ENCODE results near the gene UFC1.
A peak's percentile ranks its signal among the peaks of the same experiment; 100 is the strongest.
"Not testable (repeated sequence)": the region's sequence is repeated elsewhere in the genome, so short reads cannot be mapped to it uniquely, and the experiment has no call there.

The UFC1 gene

DNA sequence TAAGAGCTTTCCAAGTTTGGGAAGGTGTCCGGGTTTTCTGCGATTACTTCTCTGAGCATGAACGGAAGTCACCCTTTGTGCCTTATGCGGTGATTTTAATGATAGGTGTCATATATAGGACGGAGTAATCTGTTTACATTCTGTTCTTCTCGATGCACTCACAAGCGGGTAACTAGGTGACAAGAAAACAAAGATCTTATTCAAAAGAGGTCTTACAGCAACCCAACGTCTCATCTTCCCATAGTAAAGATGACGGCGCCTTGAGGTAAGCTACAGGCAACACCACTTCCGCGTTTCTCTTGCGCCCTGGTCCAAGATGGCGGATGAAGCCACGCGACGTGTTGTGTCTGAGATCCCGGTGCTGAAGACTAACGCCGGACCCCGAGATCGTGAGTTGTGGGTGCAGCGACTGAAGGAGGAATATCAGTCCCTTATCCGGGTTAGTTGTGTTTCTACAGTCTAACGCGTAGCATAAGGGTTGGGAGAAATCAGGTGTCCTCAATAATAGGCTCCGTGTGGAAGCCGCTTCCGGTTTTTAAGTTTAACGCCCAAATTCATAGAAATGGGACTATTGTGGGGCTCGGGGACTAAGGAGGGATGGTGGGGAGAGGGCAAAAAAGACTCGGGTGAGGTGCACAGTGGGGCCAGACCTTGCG is at the start of gene UFC1:
UFC1 (plus strand) TSS at position 297 of the 656 bp plus-strand sequence; CDS start at position 317, 20 bp downstream.
- DNase-seq (ENCODE audit: low read depth): peak; percentile 81

DNA sequence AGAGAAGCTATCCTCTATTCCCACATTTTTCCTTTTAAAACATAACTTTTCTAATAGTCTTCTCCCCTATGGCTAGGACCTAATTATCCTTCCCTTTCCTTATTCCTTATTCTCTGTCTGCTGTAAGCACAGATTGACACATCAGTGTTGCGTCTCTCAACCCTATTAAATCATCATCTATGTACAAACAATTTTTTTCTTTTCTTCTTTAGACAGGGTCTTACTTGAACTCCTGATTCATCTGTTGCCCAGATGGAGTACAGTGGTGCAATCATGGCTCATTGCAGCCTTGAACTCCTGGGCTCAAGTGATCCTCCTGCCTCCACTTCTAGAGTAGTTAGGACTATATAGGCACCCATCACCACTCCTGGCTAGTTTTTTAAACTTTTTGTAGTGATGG is 47.3 kb upstream of the UFC1 start:
- no peak for DNase-seq (ENCODE audit: low read depth)

GRCh38 chr1:161111117-161111516 is 42.7 kb upstream of the UFC1 start:
- DNase-seq (ENCODE audit: low read depth): no peak

- DNase-seq (ENCODE audit: low read depth): no peak
These were observed 42.3 kb upstream of the UFC1 start for GRCh38 chr1:161111527-161111926.

- DNase-seq (ENCODE audit: low read depth): no peak
These were observed 39.9 kb upstream of the UFC1 start for GRCh38 chr1:161113915-161114314.

DNA sequence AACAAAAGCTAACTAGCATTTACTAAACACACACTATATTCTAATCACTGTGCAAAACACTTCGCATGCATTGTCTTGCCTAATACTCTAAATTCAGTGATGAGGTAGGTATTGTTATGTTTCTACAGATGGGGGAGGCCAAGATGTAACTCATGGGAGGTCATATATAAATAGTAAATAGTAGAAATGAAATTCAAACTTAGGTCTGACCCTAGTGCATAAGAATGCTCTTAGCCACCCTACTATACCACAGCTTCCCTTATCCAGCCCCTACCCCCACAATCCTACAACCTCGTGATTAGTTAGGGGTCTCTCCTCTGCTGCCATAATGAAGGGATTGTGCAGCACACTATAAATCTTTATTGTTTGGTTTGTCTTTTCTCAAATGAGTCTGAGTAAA is 39.2 kb upstream of the UFC1 start:
- DNase-seq (ENCODE audit: low read depth): no peak

DNA sequence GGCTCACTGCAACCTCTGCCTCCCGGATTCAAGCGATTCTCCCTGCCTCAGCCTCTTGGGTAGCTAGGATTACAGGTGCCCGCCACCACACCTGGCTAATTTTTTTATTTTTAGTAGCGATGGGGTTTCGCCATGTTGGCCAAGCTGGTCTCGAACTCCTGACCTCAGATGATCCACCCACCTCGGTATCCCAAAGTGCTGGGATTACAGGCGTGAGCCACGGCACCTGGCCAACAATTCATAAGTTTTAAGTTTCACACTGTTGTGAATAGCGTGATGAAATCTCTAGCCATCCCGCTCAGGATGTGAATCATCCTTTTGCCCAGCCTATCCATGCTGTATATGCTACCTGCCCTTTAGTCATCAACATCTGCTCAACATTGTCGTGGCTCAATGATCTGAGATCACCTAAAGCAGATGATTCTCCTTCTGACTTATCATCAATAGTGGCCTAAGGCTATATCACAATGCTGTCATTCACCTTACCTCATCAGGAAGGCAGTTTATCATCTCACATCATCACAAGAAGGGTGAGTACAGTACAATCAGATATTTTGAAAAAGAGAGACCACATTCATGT is 38.6 kb upstream of the UFC1 start:
- DNase-seq (ENCODE audit: low read depth): no peak

DNA sequence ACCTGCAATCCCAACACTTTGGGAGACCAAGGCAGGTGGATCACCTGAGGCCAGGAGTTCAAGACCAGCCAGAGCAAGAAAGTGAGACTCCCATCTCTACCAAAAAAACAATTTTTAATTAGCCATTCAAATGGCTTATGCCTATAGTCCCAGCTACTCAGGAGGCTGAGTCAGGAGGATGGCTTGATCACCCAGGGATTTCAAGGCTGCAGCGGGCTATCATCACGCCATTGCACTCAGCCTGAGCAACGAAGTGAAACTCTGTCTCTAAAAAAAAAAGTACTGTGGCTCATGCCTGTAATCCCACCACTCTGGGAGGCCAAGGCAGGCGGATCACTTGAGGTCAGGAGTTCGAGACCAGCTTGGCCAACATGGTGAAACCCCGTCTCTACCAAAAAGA is 37.8 kb upstream of the UFC1 start:
- not testable (repeated sequence) for DNase-seq (ENCODE audit: low read depth)

GRCh38 chr1:161117759-161118581 is 35.8 kb upstream of the UFC1 start, which contains the start of the genes NIT1 and PFDN2:
NIT1 (plus strand) TSS chr1:161118105; CDS start chr1:161118177, 72 bp downstream.
PFDN2 (minus strand) TSS chr1:161118037; CDS start chr1:161118026, 11 bp downstream.
- peak; percentile 62 for DNase-seq (ENCODE audit: low read depth)

DNA sequence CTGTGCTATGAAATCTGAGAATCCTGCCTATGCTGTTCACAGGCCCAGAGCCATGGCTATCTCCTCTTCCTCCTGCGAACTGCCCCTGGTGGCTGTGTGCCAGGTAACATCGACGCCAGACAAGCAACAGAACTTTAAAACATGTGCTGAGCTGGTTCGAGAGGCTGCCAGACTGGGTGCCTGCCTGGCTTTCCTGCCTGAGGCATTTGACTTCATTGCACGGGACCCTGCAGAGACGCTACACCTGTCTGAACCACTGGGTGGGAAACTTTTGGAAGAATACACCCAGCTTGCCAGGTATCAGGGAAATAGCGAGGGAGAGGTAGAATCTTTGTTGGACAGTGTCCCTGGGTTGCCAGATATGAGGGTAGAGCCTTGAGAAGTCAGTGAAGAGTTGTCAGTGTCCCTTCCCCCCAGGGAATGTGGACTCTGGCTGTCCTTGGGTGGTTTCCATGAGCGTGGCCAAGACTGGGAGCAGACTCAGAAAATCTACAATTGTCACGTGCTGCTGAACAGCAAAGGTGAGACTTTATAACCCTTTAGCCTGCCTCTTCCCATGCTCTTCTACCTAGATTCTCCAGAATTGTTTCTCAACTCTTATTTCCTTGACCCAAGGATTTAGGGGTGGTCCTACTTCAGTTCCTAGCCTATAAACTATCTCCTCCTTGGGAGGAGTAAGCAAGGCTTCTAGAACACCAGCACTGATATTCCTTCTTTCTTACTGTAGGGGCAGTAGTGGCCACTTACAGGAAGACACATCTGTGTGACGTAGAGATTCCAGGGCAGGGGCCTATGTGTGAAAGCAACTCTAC is 34.5 kb upstream of the UFC1 start:
- DNase-seq (ENCODE audit: low read depth): peak; percentile 54

DNA sequence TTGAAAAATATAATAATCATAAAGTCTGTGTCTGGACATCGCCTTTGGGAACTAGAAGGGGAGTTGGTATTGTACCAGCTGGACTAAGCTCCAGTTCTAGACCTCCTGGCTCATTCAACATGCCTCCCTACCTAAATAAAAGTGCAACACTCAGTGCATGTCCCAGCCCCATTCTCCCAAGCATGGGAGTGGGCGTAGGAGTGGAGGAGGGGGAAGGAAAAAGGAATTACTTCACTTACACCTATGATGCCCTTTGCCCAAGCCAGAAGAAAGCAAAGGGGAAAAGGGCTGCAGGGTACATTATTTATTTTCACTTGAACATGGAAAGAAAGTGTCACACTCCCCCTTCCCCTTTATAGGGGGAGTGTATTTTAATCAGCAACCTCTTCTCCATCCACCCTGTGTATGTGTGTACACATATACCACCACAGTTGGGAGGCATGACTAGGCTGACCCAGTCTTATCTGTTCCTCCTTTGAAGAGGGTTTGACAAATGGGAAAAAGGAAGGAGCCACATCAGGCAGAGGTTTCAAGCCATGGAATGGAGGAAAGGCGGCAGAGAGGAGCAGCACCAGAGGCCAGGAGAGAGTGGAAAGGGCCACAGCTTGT is 32.6 kb upstream of the UFC1 start:
- DNase-seq (ENCODE audit: low read depth): no peak

DNA sequence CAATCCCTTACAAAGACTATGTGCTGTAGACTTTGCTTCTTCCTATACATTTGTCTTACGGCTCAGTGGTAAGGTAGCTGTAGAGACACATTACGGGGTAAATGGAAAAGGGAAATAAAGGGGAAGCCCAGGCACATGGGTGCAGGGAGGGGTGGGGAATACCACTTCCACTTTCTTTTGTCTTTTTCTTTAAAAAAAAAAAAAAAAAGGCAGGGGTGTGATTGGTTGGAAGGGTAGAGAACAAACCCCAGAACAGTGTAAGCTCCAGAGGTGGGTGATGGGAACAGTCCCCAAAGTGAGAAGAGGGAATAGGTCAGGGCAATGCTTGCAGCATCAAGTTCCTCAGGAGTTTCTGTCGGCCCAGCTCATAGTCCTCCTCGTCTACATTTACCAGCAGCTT is 31.9 kb upstream of the UFC1 start:
- no peak for DNase-seq (ENCODE audit: low read depth)

- no peak for DNase-seq (ENCODE audit: low read depth)
These were observed 30.8 kb upstream of the UFC1 start for GRCh38 chr1:161122967-161123366.

- no peak for DNase-seq (ENCODE audit: low read depth)
These were observed 26.1 kb upstream of the UFC1 start for GRCh38 chr1:161127649-161128048.

GRCh38 chr1:161128591-161129420 is 25.0 kb upstream of the UFC1 start:
- DNase-seq (ENCODE audit: low read depth): no peak

GRCh38 chr1:161130266-161130665 is 23.5 kb upstream of the UFC1 start:
- DNase-seq (ENCODE audit: low read depth): no peak

DNA sequence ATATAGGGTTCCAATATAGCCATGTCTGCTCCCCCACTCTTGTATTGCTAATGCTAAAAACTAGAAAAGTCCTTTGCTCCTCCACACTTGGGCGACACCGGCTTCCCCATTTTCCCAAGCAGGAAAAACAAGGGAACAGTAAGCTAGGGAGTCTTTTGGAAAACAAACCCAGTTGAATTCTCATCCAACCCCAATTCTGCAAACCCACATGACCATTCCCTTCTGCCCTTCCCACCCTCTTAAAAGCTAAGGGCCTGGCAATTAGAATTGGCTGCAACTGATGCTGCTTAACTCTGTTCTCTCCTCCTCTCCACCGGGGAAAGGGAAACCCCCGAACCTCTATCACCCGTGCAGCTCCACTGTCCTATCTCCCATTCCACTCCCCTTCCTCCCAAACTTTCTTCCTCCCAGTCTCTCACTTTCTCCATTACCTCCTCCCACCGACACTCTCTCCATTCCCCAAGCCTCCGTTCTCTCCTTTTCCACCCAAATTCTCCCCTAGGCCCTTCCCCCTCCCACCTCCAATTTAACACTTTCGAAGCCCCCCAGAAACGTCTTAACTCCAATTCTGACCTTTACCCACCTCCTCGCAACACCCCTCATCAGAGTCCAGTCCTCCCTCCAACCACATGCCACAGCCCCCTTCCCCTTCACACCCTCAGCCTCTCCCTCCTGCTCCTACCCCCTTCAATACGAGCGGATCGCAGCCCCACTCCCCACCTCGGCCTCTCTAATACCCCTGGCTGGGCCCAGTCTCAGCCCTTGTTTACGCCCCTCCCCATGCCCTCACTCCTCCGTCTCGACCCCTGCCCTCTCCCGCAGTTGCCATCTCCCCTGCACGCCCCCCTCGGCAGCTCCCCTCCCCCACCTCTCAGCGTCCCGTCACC is 22.0 kb upstream of the UFC1 start:
- DNase-seq (ENCODE audit: low read depth): peak; percentile 43

GRCh38 chr1:161132410-161133219 is 21.2 kb upstream of the UFC1 start, which contains the start of gene DEDD:
DEDD (minus strand) TSS chr1:161132667; CDS start chr1:161124462, 8,205 bp downstream.
- peak; percentile 96 for DNase-seq (ENCODE audit: low read depth)

Data from stromal cell of bone marrow (primary cell).